Panc1 (cell line): ENCODE data around the gene COLGALT1. TPM values are rescaled to one million over a fixed set of nuclear protein-coding genes. Genes with fewer than 3 reads are reported as not detected.

Source experiments
- ATAC-seq: fragments of 200-7000 bp; cut with Tn5 transposase; 2 replicates; pipeline ENCODE4 v1.9.1; 2020; ENCODE audit warnings: mild to moderate bottlenecking, moderate library complexity
- BruUV-seq: library from RNA; stranded (reverse); fragments of 400-500 nt; replicated peaks from 2 replicates; lab custom pipeline; 2021; lab: Mats Ljungman, UMichigan
- CTCF ChIA-PET: fragments of 300-600 bp; sonication (Branson Sonifier 250); formaldehyde crosslinking; loops from one replicate; lab custom pipeline; 2022; ENCODE audit warnings: antibody characterized with exemption; lab: Charles Lee
- POLR2A ChIA-PET: fragments of 300-600 bp; sonication (Branson Sonifier 250); formaldehyde crosslinking; loops from one replicate; lab custom pipeline; 2022; ENCODE audit warnings: antibody characterized with exemption; lab: Charles Lee
- DNase-seq: peaks from one replicate; pipeline ENCODE4 v3.0.0-alpha.2; 2010; ENCODE audit warnings: low read depth, low spot score
- H3K27ac ChIP-seq: 2 replicates; pipeline ENCODE4 v1.5.1; 2011; ENCODE audit warnings: mild to moderate bottlenecking, low read length, inconsistent platforms
- H3K27me3 ChIP-seq: fragments of 200-500 bp; sonication (Bioruptor generic); 2 replicates; pipeline ENCODE4 v1.6.0; 2014; ENCODE audit warnings: low read length, inconsistent platforms; ENCODE audit not compliant: control insufficient read depth, insufficient read depth
- H3K36me3 ChIP-seq: fragments of 200-500 bp; sonication (Bioruptor generic); 2 replicates; pipeline ENCODE4 v1.5.1; 2014; ENCODE audit warnings: inconsistent platforms, mild to moderate bottlenecking, low read length, moderate library complexity; ENCODE audit not compliant: control insufficient read depth, insufficient read depth
- H3K4me1 ChIP-seq: 2 replicates; pipeline ENCODE4 v1.5.1; 2011; ENCODE audit warnings: inconsistent platforms, mild to moderate bottlenecking, low read length, moderate library complexity; ENCODE audit not compliant: control insufficient read depth, insufficient read depth
- H3K4me3 ChIP-seq, 2 experiments: 2 replicates each; pipeline ENCODE4 v1.5.1; 2011 to 2012; ENCODE audit warnings: low read depth in 2 of 2, low read length in 2 of 2, mild to moderate bottlenecking in 2 of 2, inconsistent platforms in 1 of 2, moderate library complexity in 1 of 2
- H3K9me3 ChIP-seq: fragments of 200-500 bp; sonication (Bioruptor generic); 2 replicates; pipeline ENCODE4 v1.5.1; 2014; ENCODE audit warnings: low read depth, mild to moderate bottlenecking, inconsistent platforms, low read length, moderate library complexity; ENCODE audit not compliant: control insufficient read depth, insufficient read depth
- POLR2AphosphoS5 ChIP-seq: IDR thresholded peaks from 2 replicates; pipeline ENCODE4 v1.6.1; 2012; ENCODE audit warnings: mild to moderate bottlenecking, low read depth, low read length, moderate library complexity
- REST ChIP-seq, 2 experiments: IDR thresholded peaks; 2 replicates each; pipeline ENCODE4 v1.6.1; 2011 to 2012; ENCODE audit warnings: low read depth in 2 of 2, control low read depth in 1 of 2, low read length in 1 of 2, mild to moderate bottlenecking in 1 of 2, moderate library complexity in 1 of 2; ENCODE audit not compliant: insufficient read depth in 1 of 2
- SIN3A ChIP-seq: IDR thresholded peaks from 2 replicates; pipeline ENCODE4 v1.6.1; 2012; ENCODE audit warnings: low read depth, mild to moderate bottlenecking, low read length, moderate library complexity, borderline replicate concordance; ENCODE audit not compliant: insufficient read depth
- TCF7L2 ChIP-seq: IDR thresholded peaks from 2 replicates; pipeline ENCODE4 v1.6.1; 2011; ENCODE audit warnings: mild to moderate bottlenecking, low read depth, low read length, inconsistent platforms
- in situ Hi-C: cut with HindIII; loops from 2 replicates; pipeline ENCODE4 v1.10.0; 2016; ENCODE audit warnings: low sequenced_read_pairs, low pct_unique_long_range_greater_than_20kb
- intact Hi-C: fragments of 100-400 bp; cut with micrococcal nuclease; formaldehyde crosslinking; loops from one replicate; pipeline ENCODE4 v1.10.0; 2022; ENCODE audit not compliant: unreplicated experiment
- total RNA-seq: library from RNA; stranded (reverse); gene quantifications from one replicate; pipeline ENCODE4 v1.2.1, GENCODE V29; 2021; ENCODE audit not compliant: unreplicated experiment
- TF ChIP-seq, protein P1 (sequence below): fragments of 450-650 bp; IDR thresholded peaks from 2 replicates; pipeline ENCODE4 v1.5.1; 2017; ENCODE audit warnings: mild to moderate bottlenecking

The COLGALT1 gene
- total RNA-seq, 1 experiment from 2014 or later = 97.2 TPM

DNA sequence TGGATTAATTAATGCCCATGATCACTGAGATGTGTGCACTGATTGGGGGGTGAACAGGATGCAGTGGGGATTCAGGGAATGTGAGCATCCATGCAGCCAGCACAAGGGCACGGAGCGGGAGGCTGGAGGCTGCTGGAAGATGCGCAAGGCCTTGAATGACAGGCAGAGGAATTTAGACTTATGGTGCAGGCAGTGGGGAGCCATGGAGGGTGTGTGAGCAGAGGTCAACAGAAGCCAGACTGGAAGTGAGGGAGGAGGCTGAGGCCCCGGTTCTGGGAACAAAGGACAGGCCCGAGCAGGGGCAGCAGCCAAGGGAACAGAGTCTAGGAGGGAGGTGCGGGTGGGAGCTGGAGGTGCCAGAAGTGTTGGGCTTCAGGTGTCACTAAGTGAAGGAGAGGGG, 7.3 kb upstream of the COLGALT1 start:
- in situ Hi-C loops (no loop called here), intact Hi-C loops (no loop called here)
- H3K36me3 ChIP-seq = no peaks in the 10 kb centered on the region
- DNase-seq (no peak), ATAC-seq (no peak)
- H3K4me1 ChIP-seq = no peaks in the 10 kb centered on the region
- H3K4me3 ChIP-seq = no peak overlapping the region
- POLR2A ChIA-PET = no interaction called here
- TF ChIP-seq POLR2AphosphoS5 (no peak), TCF7L2 (no peak), REST (IDR thresholded peaks at IDR 0.05; ENCODE audit: insufficient read depth in 1 of 2, low read depth in 2 of 2, low read length in 1 of 2) (no peak)
- CTCF ChIA-PET = no interaction called here
- no peaks in the 10 kb centered on the region for H3K27me3 ChIP-seq
- BruUV-seq = no TSS peak
- H3K27ac ChIP-seq = no peak overlapping the region
- no peaks in the 10 kb centered on the region for H3K9me3 ChIP-seq

- Histone ChIP-seq H3K36me3 (no peaks in the 10 kb centered on the region), H3K27ac (no peak overlapping the region), H3K4me1 (no peaks in the 10 kb centered on the region), H3K4me3 (no peak overlapping the region), H3K27me3 (no peaks in the 10 kb centered on the region), H3K9me3 (no peaks in the 10 kb centered on the region)
- TF ChIP-seq TCF7L2 = no peak
- no peak for TF ChIP-seq SIN3A
- TF ChIP-seq POLR2AphosphoS5 = no peak
- no peak for TF ChIP-seq REST (IDR thresholded peaks at IDR 0.05; ENCODE audit: insufficient read depth in 1 of 2, low read depth in 2 of 2, low read length in 1 of 2)
- TF ChIP-seq, protein P1, sequence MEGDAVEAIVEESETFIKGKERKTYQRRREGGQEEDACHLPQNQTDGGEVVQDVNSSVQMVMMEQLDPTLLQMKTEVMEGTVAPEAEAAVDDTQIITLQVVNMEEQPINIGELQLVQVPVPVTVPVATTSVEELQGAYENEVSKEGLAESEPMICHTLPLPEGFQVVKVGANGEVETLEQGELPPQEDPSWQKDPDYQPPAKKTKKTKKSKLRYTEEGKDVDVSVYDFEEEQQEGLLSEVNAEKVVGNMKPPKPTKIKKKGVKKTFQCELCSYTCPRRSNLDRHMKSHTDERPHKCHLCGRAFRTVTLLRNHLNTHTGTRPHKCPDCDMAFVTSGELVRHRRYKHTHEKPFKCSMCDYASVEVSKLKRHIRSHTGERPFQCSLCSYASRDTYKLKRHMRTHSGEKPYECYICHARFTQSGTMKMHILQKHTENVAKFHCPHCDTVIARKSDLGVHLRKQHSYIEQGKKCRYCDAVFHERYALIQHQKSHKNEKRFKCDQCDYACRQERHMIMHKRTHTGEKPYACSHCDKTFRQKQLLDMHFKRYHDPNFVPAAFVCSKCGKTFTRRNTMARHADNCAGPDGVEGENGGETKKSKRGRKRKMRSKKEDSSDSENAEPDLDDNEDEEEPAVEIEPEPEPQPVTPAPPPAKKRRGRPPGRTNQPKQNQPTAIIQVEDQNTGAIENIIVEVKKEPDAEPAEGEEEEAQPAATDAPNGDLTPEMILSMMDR = no peak
- no peak for DNase-seq
- ChIA-PET CTCF (no interaction called here), POLR2A (no interaction called here)
- BruUV-seq = no TSS peak
- in situ Hi-C loops (no loop called here), intact Hi-C loops (no loop called here)
- no peak for ATAC-seq
These were observed 6.2 kb upstream of the COLGALT1 start for GRCh38 chr19:17549085-17549740.
